CMK (cell line): ENCODE measurements around the gene SESTD1.
"Not testable (repeated sequence)": the region's sequence is repeated elsewhere in the genome, so short reads cannot be mapped to it uniquely, and the experiment has no call there.

Source experiments
- DNase-seq: peaks from one replicate; pipeline ENCODE4 v3.0.0-alpha.2; 2010; ENCODE audit warnings: low read depth

Gene SESTD1

GRCh38 chr2:179265082-179265510 is 464 bp upstream of the SESTD1 start:
- DNase-seq: no peak

- no peak for DNase-seq
Measured at GRCh38 chr2:179263446-179264367, 925 bp downstream of the SESTD1 start.

- no peak for DNase-seq
Measured at GRCh38 chr2:179263015-179263414, 1.6 kb downstream of the SESTD1 start.

GRCh38 chr2:179262077-179262660 is 2.5 kb downstream of the SESTD1 start:
- no peak for DNase-seq

GRCh38 chr2:179261151-179261825 is 3.3 kb downstream of the SESTD1 start:
- DNase-seq: no peak

- no peak for DNase-seq
Measured at GRCh38 chr2:179260224-179260623, 4.4 kb downstream of the SESTD1 start.

GRCh38 chr2:179255129-179255528 is 9.5 kb downstream of the SESTD1 start:
- no peak for DNase-seq

- no peak for DNase-seq
Measured at GRCh38 chr2:179253226-179253625, 11.4 kb downstream of the SESTD1 start.

- DNase-seq: no peak
Measured at GRCh38 chr2:179252423-179252822, 12.2 kb downstream of the SESTD1 start.

GRCh38 chr2:179251870-179252269 is 12.8 kb downstream of the SESTD1 start:
- DNase-seq: no peak

GRCh38 chr2:179250848-179251504 is 13.7 kb downstream of the SESTD1 start:
- DNase-seq: no peak

GRCh38 chr2:179250095-179250494 is 14.5 kb downstream of the SESTD1 start:
- no peak for DNase-seq

- no peak for DNase-seq
Measured at GRCh38 chr2:179248024-179248348, 16.6 kb downstream of the SESTD1 start.

- DNase-seq: no peak
Measured at GRCh38 chr2:179247318-179248023, 17.2 kb downstream of the SESTD1 start.

- not testable (repeated sequence) for DNase-seq
Measured at GRCh38 chr2:179245843-179246242, 18.8 kb downstream of the SESTD1 start.

- no peak for DNase-seq
Measured at GRCh38 chr2:179243046-179243445, 21.6 kb downstream of the SESTD1 start.

- no peak for DNase-seq
Measured at GRCh38 chr2:179240481-179241451, 23.9 kb downstream of the SESTD1 start.

- no peak for DNase-seq
Measured at GRCh38 chr2:179239838-179240237, 24.8 kb downstream of the SESTD1 start.

GRCh38 chr2:179239195-179239594 is 25.4 kb downstream of the SESTD1 start:
- no peak for DNase-seq

- no peak for DNase-seq
Measured at GRCh38 chr2:179238027-179238426, 26.6 kb downstream of the SESTD1 start.
